HCT116 (cell line): ENCODE measurements around the gene HPCAL1. TPM values are rescaled to one million over a fixed set of nuclear protein-coding genes. Genes with fewer than 3 reads are reported as not detected.

Experiments
- ATAC-seq: fragments of 200-7000 bp; cut with Tn5 transposase; 2 replicates; pipeline ENCODE4 v1.9.1; 2020; ENCODE audit warnings: mild to moderate bottlenecking, moderate library complexity
- BruUV-seq: library from RNA; stranded (reverse); fragments of 400-500 nt; replicated peaks from 2 replicates; lab custom pipeline; 2021; lab: Mats Ljungman, UMichigan
- CTCF ChIA-PET: fragments of 300-600 bp; sonication (Branson Sonifier 250); formaldehyde crosslinking; loops from one replicate; lab custom pipeline; 2021; ENCODE audit warnings: antibody characterized with exemption; lab: Charles Lee
- POLR2A ChIA-PET: fragments of 300-600, 350-600 bp; sonication (Branson Sonifier 250); formaldehyde crosslinking; loops from one replicate; lab custom pipeline; 2021; ENCODE audit warnings: antibody characterized with exemption; lab: Charles Lee
- RAD21 ChIA-PET, 2 experiments: fragments of 300-600 bp; sonication (Branson Sonifier 250); formaldehyde crosslinking; loops; one replicate each; lab custom pipeline; 2023; ENCODE audit warnings: low total read pairs in 2 of 2; ENCODE audit not compliant: uncharacterized antibody in 2 of 2, unreplicated experiment in 2 of 2, low non-redundant PET in 1 of 2; lab: Charles Lee
- DNase-seq: peaks from one replicate; pipeline ENCODE4 v3.0.0-alpha.2; 2010; ENCODE audit warnings: low read depth, low spot score
- H2AFZ ChIP-seq: fragments of 200-600 bp; shearing (Covaris generic), sonication (generic); 2 replicates; pipeline ENCODE4 v1.6.1; 2017; ENCODE audit warnings: low read depth, mixed run types, mixed read lengths, antibody characterized with exemption, low read length; ENCODE audit not compliant: poor library complexity, severe bottlenecking
- H3K27ac ChIP-seq: 2 replicates; pipeline ENCODE4 v1.5.1; 2012; ENCODE audit warnings: low read depth, low read length
- H3K27me3 ChIP-seq: fragments of 200-600 bp; sonication (generic); 2 replicates; pipeline ENCODE4 v1.6.1; 2016; ENCODE audit warnings: mixed run types, low read length, mixed read lengths; ENCODE audit not compliant: insufficient read depth
- H3K36me3 ChIP-seq, 2 experiments: fragments of 200-500 bp in 1 of 2; fragments of 200-600 bp in 1 of 2; sonication (Bioruptor generic) in 1 of 2; sonication (generic) in 1 of 2; 2 replicates each; pipeline versions ENCODE4 v1.5.1 to v1.6.1; 2014 to 2016; ENCODE audit warnings: low read length in 2 of 2, inconsistent platforms in 1 of 2, mixed read lengths in 1 of 2, mixed run types in 1 of 2; ENCODE audit not compliant: insufficient read depth in 2 of 2, control insufficient read depth in 1 of 2
- H3K4me1 ChIP-seq, 2 experiments: fragments of 200-600 bp in 1 of 2; sonication (generic) in 1 of 2; 2 replicates each; pipeline versions ENCODE4 v1.5.1 to v1.6.1; 2012 to 2017; ENCODE audit warnings: low read length in 2 of 2, inconsistent platforms in 1 of 2, mild to moderate bottlenecking in 1 of 2, mixed read lengths in 1 of 2, mixed run types in 1 of 2, moderate library complexity in 1 of 2; ENCODE audit not compliant: insufficient read depth in 2 of 2, control insufficient read depth in 1 of 2
- H3K4me2 ChIP-seq: fragments of 200-600 bp; sonication (generic); 2 replicates; pipeline ENCODE4 v1.6.1; 2017; ENCODE audit warnings: mixed run types, low read length, mixed read lengths
- H3K4me3 ChIP-seq, 2 experiments: fragments of 200-600 bp in 1 of 2; sonication (generic) in 1 of 2; replicated peaks in 1 of 2; 2 replicates each; pipeline ENCODE4 v1.5.1; 2011 to 2016; ENCODE audit warnings: low read length in 2 of 2, control low read depth in 1 of 2, low read depth in 1 of 2, mild to moderate bottlenecking in 1 of 2, mixed read lengths in 1 of 2, mixed run types in 1 of 2
- H3K79me2 ChIP-seq: fragments of 200-600 bp; sonication (generic); 2 replicates; pipeline ENCODE4 v1.6.1; 2017; ENCODE audit warnings: mild to moderate bottlenecking, mixed run types, low read length, moderate library complexity, mixed read lengths; ENCODE audit not compliant: insufficient read depth
- H3K9ac ChIP-seq: fragments of 200-600 bp; sonication (generic); 2 replicates; pipeline ENCODE4 v1.6.1; 2016; ENCODE audit warnings: low read length, mixed read lengths
- H3K9me2 ChIP-seq: fragments of 200-600 bp; sonication (generic), shearing (Covaris generic); 2 replicates; pipeline ENCODE4 v1.6.1; 2017; ENCODE audit warnings: mixed run types, mild to moderate bottlenecking, moderate library complexity; ENCODE audit not compliant: insufficient read depth
- H3K9me3 ChIP-seq, 2 experiments: fragments of 200-500 bp in 1 of 2; fragments of 200-600 bp in 1 of 2; sonication (Bioruptor generic) in 1 of 2; sonication (generic) in 1 of 2; 2 replicates each; pipeline ENCODE4 v1.6.1; 2014 to 2017; ENCODE audit warnings: low read length in 2 of 2, mixed read lengths in 2 of 2, inconsistent platforms in 1 of 2, low read depth in 1 of 2, mild to moderate bottlenecking in 1 of 2, mixed run types in 1 of 2, moderate library complexity in 1 of 2; ENCODE audit not compliant: control insufficient read depth in 1 of 2, insufficient read depth in 1 of 2
- H4K20me1 ChIP-seq: fragments of 200-600 bp; sonication (generic), shearing (Covaris generic); 2 replicates; pipeline ENCODE4 v1.6.1; 2017; ENCODE audit warnings: mixed run types, mild to moderate bottlenecking, moderate library complexity; ENCODE audit not compliant: insufficient read depth
- ATF3 ChIP-seq: IDR thresholded peaks from 2 replicates; pipeline ENCODE4 v1.6.1; 2012
- CBX3 ChIP-seq: IDR thresholded peaks from 2 replicates; pipeline ENCODE4 v1.6.1; 2012; ENCODE audit warnings: low read depth
- CTCF ChIP-seq, 3 experiments: fragments of 200-600 bp in 1 of 3; sonication (generic) in 1 of 3; IDR thresholded peaks in 2 of 3; conservative IDR thresholded peaks in 1 of 3; 2 replicates each; pipeline ENCODE4 v1.5.1; 2012 to 2017; ENCODE audit warnings: low read depth in 2 of 3, low read length in 2 of 3, antibody characterized with exemption in 1 of 3, borderline replicate concordance in 1 of 3, control low read depth in 1 of 3, mild to moderate bottlenecking in 1 of 3, mixed read lengths in 1 of 3, mixed run types in 1 of 3, moderate library complexity in 1 of 3; ENCODE audit not compliant: insufficient read depth in 1 of 3
- EGR1 ChIP-seq: IDR thresholded peaks from 2 replicates; pipeline ENCODE4 v1.6.1; 2012; ENCODE audit warnings: low read depth
- ELF1 ChIP-seq: IDR thresholded peaks from 2 replicates; pipeline ENCODE4 v1.6.1; 2012; ENCODE audit warnings: low read depth, borderline replicate concordance
- EZH2phosphoT487 ChIP-seq: fragments of 200-600 bp; IDR thresholded peaks from 2 replicates; pipeline ENCODE4 v1.6.1; 2018; ENCODE audit warnings: antibody characterized with exemption, borderline replicate concordance
- JUND ChIP-seq: IDR thresholded peaks from 2 replicates; pipeline ENCODE4 v1.6.1; 2012
- POLR2AphosphoS5 ChIP-seq: IDR thresholded peaks from 2 replicates; pipeline ENCODE4 v1.6.1; 2011; ENCODE audit warnings: mild to moderate bottlenecking, low read depth, low read length, moderate library complexity
- RAD21 ChIP-seq: IDR thresholded peaks from 2 replicates; pipeline ENCODE4 v1.6.1; 2012; ENCODE audit warnings: low read depth, mild to moderate bottlenecking
- REST ChIP-seq: IDR thresholded peaks from 2 replicates; pipeline ENCODE4 v1.6.1; 2012; ENCODE audit warnings: low read depth
- SIN3A ChIP-seq: IDR thresholded peaks from 2 replicates; pipeline ENCODE4 v1.6.1; 2012; ENCODE audit warnings: low read depth
- SP1 ChIP-seq: IDR thresholded peaks from 2 replicates; pipeline ENCODE4 v1.6.1; 2012; ENCODE audit warnings: low read depth
- SRF ChIP-seq: IDR thresholded peaks from 2 replicates; pipeline ENCODE4 v1.6.1; 2012; ENCODE audit warnings: low read depth
- TCF7L2 ChIP-seq: IDR thresholded peaks from 2 replicates; pipeline ENCODE4 v1.7.0; 2011; ENCODE audit warnings: borderline replicate concordance, inconsistent platforms; ENCODE audit not compliant: insufficient read depth, insufficient read length; ENCODE audit errors: extremely low read depth
- YY1 ChIP-seq: IDR thresholded peaks from 2 replicates; pipeline ENCODE4 v1.6.1; 2011; ENCODE audit warnings: low read length, low read depth, moderate library complexity, mild to moderate bottlenecking; ENCODE audit not compliant: insufficient replicate concordance; ENCODE audit errors: extremely low read depth
- ZNF274 ChIP-seq: fragments of 200-500 bp; sonication (Bioruptor generic); IDR thresholded peaks from 2 replicates; pipeline ENCODE4 v1.6.1; 2014; ENCODE audit warnings: mild to moderate bottlenecking, low read depth, low read length, inconsistent platforms
- intact Hi-C: fragments of 100-400 bp; cut with micrococcal nuclease; formaldehyde crosslinking; loops from 2 replicates; pipeline ENCODE4 v1.10.0; 2022
- total RNA-seq: library from RNA; stranded (reverse); gene quantifications from one replicate; pipeline ENCODE4 v1.2.1, GENCODE V29; 2021; ENCODE audit not compliant: unreplicated experiment
- TF ChIP-seq, protein P1 (sequence below): IDR thresholded peaks from 2 replicates; pipeline ENCODE4 v1.6.1; 2011; ENCODE audit warnings: mild to moderate bottlenecking, low read length, moderate library complexity; ENCODE audit not compliant: insufficient replicate concordance; ENCODE audit errors: extremely low read depth

HPCAL1 gene
- total RNA-seq, 1 experiment from 2014 or later, result 111 TPM

DNA sequence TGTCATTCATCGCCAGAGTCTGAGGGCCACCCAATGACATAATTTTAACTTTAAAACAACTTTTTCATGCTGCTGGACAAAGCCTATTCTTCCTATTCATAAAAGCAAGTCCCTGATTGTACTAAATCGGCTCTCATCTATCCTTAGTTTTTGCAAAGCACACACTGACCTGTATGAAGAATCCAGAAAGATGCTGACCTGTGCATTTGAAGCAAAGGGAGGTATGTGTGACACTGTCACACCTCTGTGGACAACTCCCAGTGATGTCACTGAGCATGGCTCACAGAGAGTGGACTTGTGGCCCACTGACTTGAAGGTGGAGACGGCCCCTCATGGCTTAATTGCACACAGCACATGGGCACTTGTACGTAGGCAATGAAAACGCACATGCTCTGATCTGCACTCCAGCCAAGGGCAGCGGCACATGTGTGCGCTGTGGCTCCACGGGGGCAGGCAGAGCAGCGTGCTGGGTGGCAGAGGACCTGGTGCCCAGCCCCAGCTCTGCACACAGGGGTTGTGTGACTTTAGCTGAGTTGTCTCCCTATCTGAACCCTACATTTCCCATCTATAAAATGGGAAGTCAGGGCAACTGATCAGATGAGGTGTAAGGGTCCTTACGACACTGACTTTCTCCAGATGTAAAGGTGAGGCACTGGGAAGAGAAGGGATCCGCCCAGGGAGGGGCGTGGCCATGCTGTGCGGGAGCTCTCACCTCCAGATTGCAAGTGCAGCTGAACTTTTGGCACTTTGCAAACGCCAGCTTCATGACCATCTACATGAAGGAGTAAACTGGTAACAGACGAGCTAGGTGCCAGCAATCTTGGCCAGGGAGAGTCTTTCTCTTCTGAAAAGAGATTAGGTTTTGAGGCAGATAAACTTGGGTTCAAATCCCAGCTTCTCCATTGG, 159.7 kb downstream of the HPCAL1 start:
- Histone ChIP-seq H3K9ac (no peak overlapping the region), H2AFZ (peak overlapping the region; percentile 65), H3K27ac (no peak overlapping the region), H3K4me1 (peaks cover 0 to 5% of the 10 kb centered on the region in 2 experiments; a peak in 1 of 4 replicates), H3K9me2 (no peaks in the 10 kb centered on the region), H3K9me3 (no peaks in the 10 kb centered on the region), H3K79me2 (no peaks in the 10 kb centered on the region), H3K4me3 (no peak overlapping the region), H3K27me3 (no peaks in the 10 kb centered on the region), H3K36me3 (no peaks in the 10 kb centered on the region), H4K20me1 (no peaks in the 10 kb centered on the region), H3K4me2 (no peak overlapping the region; the same call in 1 of the 2 replicates)
- no peak for DNase-seq
- ChIA-PET RAD21 (no interaction called here), POLR2A (interaction anchor here (1.2 to 1.5 kb wide), 2 partner anchors 13 to 14 kb away, joined by 4 read pairs; partner anchors contain the start of gene ODC1), CTCF (no interaction called here)
- intact Hi-C loops, result no loop called here
- TF ChIP-seq ATF3 (no peak), TCF7L2 (no peak), EGR1 (no peak), ZNF274 (no peak), EZH2phosphoT487 (no peak), REST (no peak), YY1 (no peak), SRF (no peak), SP1 (no peak), ELF1 (no peak), CBX3 (no peak), POLR2AphosphoS5 (no peak), SIN3A (no peak), CTCF (IDR thresholded peaks at IDR 0.05 in 2 of 3, conservative IDR thresholded peaks at IDR 0.05 in 1 of 3; ENCODE audit: borderline replicate concordance in 1 of 3, insufficient read depth in 1 of 3, low read depth in 2 of 3, low read length in 2 of 3) (no peak), RAD21 (no peak), JUND (no peak)
- TF ChIP-seq, protein P1, sequence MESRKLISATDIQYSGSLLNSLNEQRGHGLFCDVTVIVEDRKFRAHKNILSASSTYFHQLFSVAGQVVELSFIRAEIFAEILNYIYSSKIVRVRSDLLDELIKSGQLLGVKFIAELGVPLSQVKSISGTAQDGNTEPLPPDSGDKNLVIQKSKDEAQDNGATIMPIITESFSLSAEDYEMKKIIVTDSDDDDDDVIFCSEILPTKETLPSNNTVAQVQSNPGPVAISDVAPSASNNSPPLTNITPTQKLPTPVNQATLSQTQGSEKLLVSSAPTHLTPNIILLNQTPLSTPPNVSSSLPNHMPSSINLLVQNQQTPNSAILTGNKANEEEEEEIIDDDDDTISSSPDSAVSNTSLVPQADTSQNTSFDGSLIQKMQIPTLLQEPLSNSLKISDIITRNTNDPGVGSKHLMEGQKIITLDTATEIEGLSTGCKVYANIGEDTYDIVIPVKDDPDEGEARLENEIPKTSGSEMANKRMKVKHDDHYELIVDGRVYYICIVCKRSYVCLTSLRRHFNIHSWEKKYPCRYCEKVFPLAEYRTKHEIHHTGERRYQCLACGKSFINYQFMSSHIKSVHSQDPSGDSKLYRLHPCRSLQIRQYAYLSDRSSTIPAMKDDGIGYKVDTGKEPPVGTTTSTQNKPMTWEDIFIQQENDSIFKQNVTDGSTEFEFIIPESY, result no peak
- no TSS peak for BruUV-seq
- ATAC-seq, result peak; percentile 66
